Esophagus (tissue), 2 donors: Measurements from ENCODE around the gene SLC8A1. TPM values are rescaled to one million over a fixed set of nuclear protein-coding genes. Genes with fewer than 3 reads are reported as not detected.

Experiments
- H3K27ac ChIP-seq, 2 donors: one replicate each; pipeline ENCODE4 v1.5.1; 2013; ENCODE audit warnings: low read depth in 2 of 2, mild to moderate bottlenecking in 2 of 2, inconsistent platforms in 1 of 2, low read length in 1 of 2, moderate library complexity in 1 of 2
- H3K27me3 ChIP-seq, 2 donors: one replicate each; pipeline ENCODE4 v1.6.1; 2013; ENCODE audit warnings: low read length in 2 of 2, control low read depth in 1 of 2, mild to moderate bottlenecking in 1 of 2; ENCODE audit not compliant: insufficient read depth in 2 of 2, control insufficient read depth in 1 of 2
- H3K36me3 ChIP-seq, 2 donors: one replicate each; pipeline ENCODE4 v1.6.1; 2013; ENCODE audit warnings: low read length in 1 of 2; ENCODE audit not compliant: control insufficient read depth in 2 of 2, insufficient read depth in 2 of 2
- H3K4me1 ChIP-seq, 2 donors: one replicate each; pipeline ENCODE4 v1.6.1; 2013; ENCODE audit warnings: low read length in 1 of 2; ENCODE audit not compliant: control insufficient read depth in 2 of 2, insufficient read depth in 2 of 2
- H3K4me3 ChIP-seq, 2 donors: one replicate each; pipeline ENCODE4 v1.5.1; 2013; ENCODE audit warnings: low read length in 2 of 2, mild to moderate bottlenecking in 2 of 2, low read depth in 1 of 2, moderate library complexity in 1 of 2
- H3K9me3 ChIP-seq, 2 donors: one replicate each; pipeline ENCODE4 v1.6.1; 2013; ENCODE audit warnings: mild to moderate bottlenecking in 2 of 2, low read depth in 1 of 2, low read length in 1 of 2, moderate library complexity in 1 of 2; ENCODE audit not compliant: control insufficient read depth in 2 of 2, insufficient read depth in 1 of 2
- WGBS, 2 donors: extraction: QIAGEN DNeasy Blood & Tissue Kit; methylation state at CpG; one replicate each; pipeline ENCODE4 v1.1.7; 2013; 5-methylcytosine and 5-hydroxymethylcytosine counted together
- polyA plus RNA-seq, 2 donors: library from polyadenylated mRNA; stranded (reverse); fragments of 200-250 nt; gene quantifications; one replicate each; pipeline ENCODE4 v1.2.3, GENCODE V29; 2013
- donor health status: healthy with polysubstance abuse.
- donor health status: Bipolar disorder and iron deficiency.

SLC8A1 gene
- polyA plus RNA-seq, 2 donors = 0.26 to 0.73 TPM

GRCh38 chr2:40219141-40219540, 232.7 kb downstream of the SLC8A1 start:
- no peaks in the 10 kb centered on the region for H3K9me3 ChIP-seq
- no peaks in the 10 kb centered on the region for H3K4me1 ChIP-seq
- no peak overlapping the region for H3K4me3 ChIP-seq
- 94 to 95% methylated on average over 1 of the region's 1 CpG for WGBS, 2 donors
- no peaks in the 10 kb centered on the region for H3K36me3 ChIP-seq
- H3K27me3 ChIP-seq = no peaks in the 10 kb centered on the region
- no peak overlapping the region for H3K27ac ChIP-seq

GRCh38 chr2:40218679-40219078, 233.2 kb downstream of the SLC8A1 start:
- 3 to 8% methylated on average over 3 of the region's 3 CpGs for WGBS, 2 donors
- H3K4me1 ChIP-seq = no peaks in the 10 kb centered on the region
- no peaks in the 10 kb centered on the region for H3K27me3 ChIP-seq
- no peak overlapping the region for H3K27ac ChIP-seq
- H3K36me3 ChIP-seq = no peaks in the 10 kb centered on the region
- no peaks in the 10 kb centered on the region for H3K9me3 ChIP-seq
- no peak overlapping the region for H3K4me3 ChIP-seq

GRCh38 chr2:40213619-40214018, 238.3 kb downstream of the SLC8A1 start:
- WGBS, 2 donors = 53 to 56% methylated on average over 3 of the region's 3 CpGs
- no peaks in the 10 kb centered on the region for H3K36me3 ChIP-seq
- no peaks in the 10 kb centered on the region for H3K27me3 ChIP-seq
- H3K4me1 ChIP-seq = no peaks in the 10 kb centered on the region
- H3K27ac ChIP-seq = no peak overlapping the region
- H3K4me3 ChIP-seq = no peak overlapping the region
- H3K9me3 ChIP-seq = no peaks in the 10 kb centered on the region

GRCh38 chr2:40213071-40213470, 238.8 kb downstream of the SLC8A1 start:
- no peak overlapping the region for H3K4me3 ChIP-seq
- no peaks in the 10 kb centered on the region for H3K27me3 ChIP-seq
- H3K4me1 ChIP-seq = no peaks in the 10 kb centered on the region
- 66 to 72% methylated on average over 1 of the region's 1 CpG for WGBS, 2 donors
- H3K9me3 ChIP-seq = no peaks in the 10 kb centered on the region
- H3K27ac ChIP-seq = no peak overlapping the region
- no peaks in the 10 kb centered on the region for H3K36me3 ChIP-seq

- 88 to 90% methylated on average over 1 of the region's 1 CpG for WGBS, 2 donors
- H3K9me3 ChIP-seq = no peaks in the 10 kb centered on the region
- H3K36me3 ChIP-seq = no peaks in the 10 kb centered on the region
- H3K27me3 ChIP-seq = no peaks in the 10 kb centered on the region
- no peak overlapping the region for H3K4me3 ChIP-seq
- H3K27ac ChIP-seq = no peak overlapping the region
- H3K4me1 ChIP-seq = no peaks in the 10 kb centered on the region
Observed at GRCh38 chr2:40210968-40211353, 240.9 kb downstream of the SLC8A1 start.

- WGBS, 2 donors = 83 to 84% methylated on average over 1 of the region's 1 CpG
- Histone ChIP-seq H3K36me3 (no peaks in the 10 kb centered on the region), H3K27ac (no peak overlapping the region), H3K4me3 (no peak overlapping the region), H3K9me3 (no peaks in the 10 kb centered on the region), H3K4me1 (no peaks in the 10 kb centered on the region), H3K27me3 (no peaks in the 10 kb centered on the region)
Observed at GRCh38 chr2:40210344-40210967, 241.4 kb downstream of the SLC8A1 start.

- Histone ChIP-seq H3K4me1 (no peaks in the 10 kb centered on the region), H3K4me3 (no peak overlapping the region), H3K27ac (no peak overlapping the region), H3K9me3 (no peaks in the 10 kb centered on the region), H3K27me3 (no peaks in the 10 kb centered on the region), H3K36me3 (no peaks in the 10 kb centered on the region)
Observed at GRCh38 chr2:40209761-40210160, 242.1 kb downstream of the SLC8A1 start.

GRCh38 chr2:40208463-40208862, 243.4 kb downstream of the SLC8A1 start:
- Histone ChIP-seq H3K27me3 (no peaks in the 10 kb centered on the region), H3K9me3 (no peaks in the 10 kb centered on the region), H3K36me3 (no peaks in the 10 kb centered on the region), H3K27ac (no peak overlapping the region), H3K4me3 (no peak overlapping the region), H3K4me1 (no peaks in the 10 kb centered on the region)
- 68 to 91% methylated on average over 1 of the region's 1 CpG for WGBS, 2 donors

GRCh38 chr2:40204268-40204667, 247.6 kb downstream of the SLC8A1 start:
- Histone ChIP-seq H3K4me3 (no peak overlapping the region), H3K4me1 (no peaks in the 10 kb centered on the region), H3K9me3 (no peaks in the 10 kb centered on the region), H3K36me3 (no peaks in the 10 kb centered on the region), H3K27me3 (no peaks in the 10 kb centered on the region), H3K27ac (no peak overlapping the region)
- WGBS, 2 donors = 82 to 83% methylated on average over 4 of the region's 4 CpGs

- Histone ChIP-seq H3K4me1 (no peaks in the 10 kb centered on the region), H3K27ac (no peak overlapping the region), H3K27me3 (no peaks in the 10 kb centered on the region), H3K9me3 (no peaks in the 10 kb centered on the region), H3K36me3 (no peaks in the 10 kb centered on the region), H3K4me3 (no peak overlapping the region)
- WGBS, 2 donors = 35 to 36% methylated on average over 1 of the region's 1 CpG
Observed at GRCh38 chr2:40202798-40203400, 249.0 kb downstream of the SLC8A1 start.
